Stimulated activated naive B cell treated with anti-CD40 and anti-IgM and Interleukin-4, amounts not matched to agents 10 μg/mL and 1 μg/mL and 100 μg/mL, for 72 hours (primary cell): ENCODE results near the gene ZNF689.

Experiments used
- ATAC-seq, 2 donors: fragments of 150-1000 bp; cut with Tn5 transposase; replicated peaks; 2 replicates each; pipeline ENCODE4 v1.10.0; 2021; ENCODE audit warnings: moderate library complexity in 1 of 2
- DNase-seq: peaks from one replicate; pipeline ENCODE4 v3.0.0; 2021
- H3K27ac Mint-ChIP-seq: one replicate; pipeline ENCODE4 v1.8.0; 2022; ENCODE audit warnings: mild to moderate bottlenecking, mixed read lengths
- H3K27me3 Mint-ChIP-seq, 2 donors: one replicate each; pipeline ENCODE4 v1.8.0; 2022; ENCODE audit warnings: mixed read lengths in 2 of 2
- H3K36me3 Mint-ChIP-seq, 2 donors: one replicate each; pipeline ENCODE4 v1.8.0; 2022; ENCODE audit warnings: mixed read lengths in 2 of 2, mild to moderate bottlenecking in 1 of 2
- H3K4me1 Mint-ChIP-seq, 2 donors: one replicate each; pipeline ENCODE4 v1.8.0; 2022; ENCODE audit warnings: mixed read lengths in 2 of 2, mild to moderate bottlenecking in 1 of 2
- H3K4me3 Mint-ChIP-seq, 2 donors: one replicate each; pipeline ENCODE4 v1.8.0; 2022; ENCODE audit warnings: mild to moderate bottlenecking in 2 of 2, mixed read lengths in 2 of 2, moderate library complexity in 1 of 2
- H3K9me3 Mint-ChIP-seq, 2 donors: one replicate each; pipeline ENCODE4 v1.8.0; 2022; ENCODE audit warnings: mixed read lengths in 2 of 2, mild to moderate bottlenecking in 1 of 2

ZNF689 gene

DNA sequence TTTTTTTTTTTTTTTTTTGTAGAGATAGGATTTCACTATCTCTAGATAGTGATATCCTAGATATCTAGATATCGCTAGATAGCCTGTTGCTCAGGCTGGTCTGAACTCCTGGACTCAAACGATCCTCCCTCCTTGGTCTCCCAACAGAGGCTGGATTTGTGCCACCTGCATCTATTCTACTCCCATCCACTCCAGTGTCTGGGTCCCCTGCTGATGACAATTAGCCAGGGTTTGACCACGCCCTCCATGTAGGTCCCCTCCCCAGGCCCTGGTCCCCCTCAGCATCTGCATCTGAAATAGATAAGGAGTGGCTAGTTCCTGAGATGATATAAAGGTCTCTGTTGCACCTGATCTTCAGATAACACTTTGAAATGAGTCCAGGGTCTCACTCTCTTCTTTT is 40.9 kb downstream of the ZNF689 start:
- Mint-ChIP-seq H3K27me3 (no peaks in the 10 kb centered on the region), H3K9me3 (no peaks in the 10 kb centered on the region), H3K36me3 (no peaks in the 10 kb centered on the region), H3K27ac (peak overlapping the region; percentile 44), H3K4me1 (peaks cover 21 to 33% of the 10 kb centered on the region in 2 donors), H3K4me3 (no peak overlapping the region)
- DNase-seq (no peak), ATAC-seq (no peak)

DNA sequence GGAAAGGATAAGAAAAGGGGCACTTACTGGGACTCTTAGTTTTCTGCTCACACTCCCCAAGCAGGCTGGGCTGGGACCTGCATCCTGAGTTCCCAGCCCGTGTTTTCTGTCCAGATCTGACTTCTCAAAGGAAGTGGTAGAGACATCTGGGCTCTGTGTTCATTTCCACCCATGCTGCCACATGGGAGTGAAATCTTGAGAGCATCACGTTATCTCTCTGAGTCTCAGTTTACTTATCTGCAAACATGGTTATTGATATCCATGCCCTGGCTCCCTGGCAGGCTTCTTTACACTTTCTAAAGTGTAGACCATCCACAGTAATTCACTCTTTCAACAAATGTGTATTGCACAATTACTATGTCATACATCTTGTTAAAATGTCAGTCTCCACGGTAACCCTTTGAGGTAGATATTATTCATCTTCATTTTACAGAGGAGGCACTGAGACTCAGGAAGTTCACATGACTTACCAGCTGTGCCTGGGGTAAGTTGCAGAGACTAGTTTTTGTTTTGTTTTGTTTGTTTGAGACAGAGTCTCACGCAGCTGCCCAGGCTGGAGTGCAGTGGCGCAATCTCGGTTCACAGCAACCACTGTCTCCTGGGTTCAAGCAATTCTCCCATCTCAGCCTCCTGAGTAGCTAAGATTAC is 42.1 kb downstream of the ZNF689 start:
- Mint-ChIP-seq H3K27ac (peak overlapping the region; percentile 87), H3K4me1 (peaks cover 20 to 33% of the 10 kb centered on the region in 2 donors), H3K27me3 (no peaks in the 10 kb centered on the region), H3K36me3 (no peaks in the 10 kb centered on the region), H3K9me3 (no peaks in the 10 kb centered on the region), H3K4me3 (peak overlapping the region in 1 of 2 donors; percentile 36)
- DNase-seq (no peak), ATAC-seq (peak; percentile 19 to 35)

DNA sequence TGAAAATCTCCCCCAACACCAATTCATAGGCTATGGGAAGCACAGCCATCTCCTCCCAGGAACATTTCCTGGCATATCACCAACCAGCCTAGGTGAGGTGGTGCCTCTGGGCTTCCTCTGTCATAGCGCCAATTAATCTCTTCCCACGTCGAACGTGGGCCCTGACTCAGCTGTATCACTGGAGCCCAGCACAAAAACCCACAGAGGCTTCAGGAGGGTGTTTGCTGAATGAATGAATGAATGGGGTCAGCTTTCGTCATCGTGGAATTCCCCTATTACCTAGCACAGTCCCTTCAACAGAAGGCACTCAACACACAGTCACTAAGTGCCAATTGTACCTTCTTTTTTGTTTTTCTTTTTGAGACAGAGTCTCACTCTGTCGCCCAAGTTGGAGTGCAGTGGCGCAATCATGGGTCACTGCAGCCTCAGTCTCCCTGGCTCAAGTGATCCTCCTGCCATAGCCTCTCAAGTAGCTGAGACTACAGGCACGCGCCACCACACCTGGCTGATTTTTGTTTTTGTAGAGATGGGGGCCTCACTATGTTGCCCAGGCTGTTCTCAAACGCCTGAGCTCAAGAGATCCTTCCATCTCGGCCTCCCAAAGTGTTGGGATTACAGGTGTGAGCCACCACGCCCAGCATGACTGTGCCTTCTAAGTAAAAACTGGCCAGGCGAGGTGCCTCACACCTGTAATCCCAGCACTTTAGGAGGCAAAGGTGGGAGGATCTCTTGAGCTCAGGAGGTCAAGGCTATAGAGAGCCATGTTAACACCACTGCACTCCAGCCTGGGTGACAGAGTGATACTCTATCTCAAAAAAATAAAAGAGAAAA is 42.8 kb downstream of the ZNF689 start:
- DNase-seq (no peak), ATAC-seq (no peak)
- no peak overlapping the region for H3K4me3 Mint-ChIP-seq
- no peaks in the 10 kb centered on the region for H3K9me3 Mint-ChIP-seq
- H3K4me1 Mint-ChIP-seq: peaks cover 19 to 32% of the 10 kb centered on the region in 2 donors
- no peaks in the 10 kb centered on the region for H3K36me3 Mint-ChIP-seq
- peak overlapping the region; percentile 87 for H3K27ac Mint-ChIP-seq
- H3K27me3 Mint-ChIP-seq: no peaks in the 10 kb centered on the region

DNA sequence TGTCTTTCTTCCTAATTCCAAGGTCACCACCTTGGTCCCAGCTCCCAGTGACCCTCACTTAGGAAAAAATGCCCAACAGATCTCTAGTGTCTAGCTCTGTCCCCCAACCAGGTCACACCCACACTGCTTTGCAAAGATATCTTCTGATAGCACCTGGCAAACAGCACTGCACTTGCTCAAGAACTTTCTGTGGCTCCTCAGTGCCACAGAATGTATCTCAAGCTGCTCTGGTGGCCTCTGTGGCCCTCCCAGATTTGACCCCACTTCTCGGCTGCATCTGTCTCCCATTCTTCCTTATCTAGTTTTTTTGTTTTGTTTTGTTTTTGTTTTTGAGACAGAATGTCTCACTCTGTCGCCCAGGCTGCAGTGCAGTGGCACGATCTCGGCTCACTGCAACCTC is 43.7 kb downstream of the ZNF689 start:
- no peaks in the 10 kb centered on the region for H3K9me3 Mint-ChIP-seq
- no peaks in the 10 kb centered on the region for H3K27me3 Mint-ChIP-seq
- DNase-seq: no peak
- ATAC-seq: no peak
- no peak overlapping the region for H3K4me3 Mint-ChIP-seq
- H3K4me1 Mint-ChIP-seq: peaks cover 16 to 33% of the 10 kb centered on the region in 2 donors
- H3K27ac Mint-ChIP-seq: no peak overlapping the region
- H3K36me3 Mint-ChIP-seq: no peaks in the 10 kb centered on the region

DNA sequence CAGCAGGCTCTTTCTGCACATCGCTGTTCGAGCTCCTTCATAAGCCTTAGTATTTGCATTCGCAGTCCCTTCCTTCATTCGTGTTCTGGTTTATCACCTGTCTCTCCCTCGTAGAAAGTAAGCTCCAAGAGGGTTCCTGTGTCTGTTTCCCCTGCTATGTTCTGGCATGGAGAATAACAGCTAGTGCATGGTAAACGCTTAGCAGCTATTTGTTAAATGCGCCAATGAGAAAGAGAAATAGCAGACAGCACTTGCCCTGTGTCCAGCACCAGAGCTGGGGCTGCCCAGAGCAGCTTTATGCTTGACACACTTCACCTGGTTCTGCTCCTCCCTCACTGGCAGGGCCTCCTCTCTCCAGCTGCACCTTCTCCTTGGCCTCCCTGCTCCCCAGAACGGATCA is 44.2 kb downstream of the ZNF689 start:
- DNase-seq: no peak
- Mint-ChIP-seq H3K27me3 (no peaks in the 10 kb centered on the region), H3K9me3 (no peaks in the 10 kb centered on the region), H3K27ac (no peak overlapping the region), H3K36me3 (no peaks in the 10 kb centered on the region), H3K4me3 (no peak overlapping the region), H3K4me1 (peaks cover 20 to 35% of the 10 kb centered on the region in 2 donors)
- no peak for ATAC-seq

DNA sequence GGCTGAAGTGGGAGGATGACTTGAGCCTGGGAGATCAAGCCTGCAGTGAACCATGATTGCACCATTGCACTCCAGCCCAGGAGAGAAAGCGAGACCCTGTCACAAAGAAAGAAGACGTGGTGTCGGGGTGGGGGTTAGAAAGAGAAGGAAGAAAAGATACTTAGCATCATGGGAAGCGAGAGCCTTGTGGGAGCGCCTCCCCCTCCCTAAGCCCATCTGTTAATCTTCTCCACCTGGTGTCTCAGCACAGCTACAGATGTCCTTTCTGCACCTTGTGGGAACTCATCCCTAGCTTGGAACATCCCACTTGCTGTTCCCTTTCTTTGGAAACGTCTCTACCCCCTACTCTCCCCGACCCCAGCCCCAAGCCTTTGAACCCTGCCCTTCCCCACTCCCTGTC is 44.7 kb downstream of the ZNF689 start:
- no peak overlapping the region for H3K4me3 Mint-ChIP-seq

DNA sequence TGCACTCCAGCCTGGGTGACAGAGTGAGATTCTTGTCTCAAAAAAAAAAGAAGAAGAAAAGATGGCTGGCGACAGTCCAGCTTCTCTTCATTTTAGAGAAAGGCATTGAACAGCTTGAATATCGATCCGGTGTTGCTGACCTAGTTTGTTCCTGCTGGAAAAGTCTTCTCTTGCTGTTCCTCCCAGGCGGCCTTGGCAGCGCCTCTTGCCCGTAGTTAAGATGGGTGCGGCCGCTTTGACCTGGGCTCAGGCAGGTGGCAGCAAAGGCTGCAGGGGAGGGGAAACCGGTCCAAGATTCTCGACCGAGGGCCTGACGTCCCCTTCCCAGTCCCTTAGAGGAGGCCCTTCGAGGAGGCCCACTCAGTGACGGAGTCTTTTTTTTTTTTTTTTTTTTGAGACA is 48.2 kb downstream of the ZNF689 start:
- H3K27me3 Mint-ChIP-seq: no peaks in the 10 kb centered on the region
- peaks cover 0 to 3% of the 10 kb centered on the region in 2 donors for H3K36me3 Mint-ChIP-seq
- H3K4me1 Mint-ChIP-seq: peaks cover 12 to 31% of the 10 kb centered on the region in 2 donors
- ATAC-seq (no peak), DNase-seq (no peak)
- H3K4me3 Mint-ChIP-seq: peak overlapping the region; percentile 92 to 95
- H3K9me3 Mint-ChIP-seq: peaks cover 0 to 2% of the 10 kb centered on the region in 2 donors
- H3K27ac Mint-ChIP-seq: peak overlapping the region; percentile 99

More for the DNA sequence above, 44.7 kb downstream of the ZNF689 start:
- Mint-ChIP-seq H3K36me3 (no peaks in the 10 kb centered on the region), H3K4me1 (peaks cover 20 to 33% of the 10 kb centered on the region in 2 donors), H3K27me3 (no peaks in the 10 kb centered on the region), H3K27ac (peak overlapping the region; percentile 74), H3K9me3 (no peaks in the 10 kb centered on the region)
- ATAC-seq (no peak), DNase-seq (no peak)

DNA sequence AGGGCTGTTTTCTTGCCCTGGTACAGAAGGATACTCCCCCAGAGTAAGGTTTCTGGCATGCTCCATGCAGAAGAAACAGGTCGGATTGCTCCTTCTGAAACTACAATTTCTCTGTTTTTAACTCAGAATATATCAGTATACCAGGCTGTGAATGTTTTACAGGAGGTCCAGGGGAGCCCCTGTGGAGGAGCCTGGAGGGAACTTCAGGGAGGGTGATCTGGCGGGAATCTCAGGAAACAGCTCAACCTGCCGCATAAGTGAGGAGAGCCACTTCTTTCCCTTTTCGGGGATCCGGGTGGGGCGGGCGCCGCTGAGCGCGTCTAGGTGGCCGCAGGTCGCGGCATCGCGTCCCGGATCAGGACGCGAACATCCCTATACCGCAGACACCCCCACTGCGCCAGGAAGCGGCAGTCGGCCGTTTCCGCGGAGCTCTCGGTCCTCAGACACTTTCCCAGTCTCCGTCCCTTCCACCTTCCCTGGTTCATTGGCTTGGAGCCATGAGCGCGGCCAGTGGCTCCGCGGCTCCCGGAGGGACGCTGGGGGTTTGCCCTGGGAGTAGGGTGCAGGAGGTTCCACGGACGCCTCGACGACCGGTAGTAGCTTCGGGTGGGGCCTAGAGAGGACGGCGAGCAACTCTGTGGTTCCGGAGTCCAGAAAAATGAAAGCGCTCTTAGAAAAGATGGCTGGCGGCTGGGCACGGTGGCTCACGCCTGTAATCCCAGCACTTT is 48.9 kb downstream of the ZNF689 start:
- peak; percentile 40 for DNase-seq
- Mint-ChIP-seq H3K36me3 (peaks cover 2 to 5% of the 10 kb centered on the region in 2 donors), H3K4me1 (peaks cover 14 to 38% of the 10 kb centered on the region in 2 donors), H3K27me3 (no peaks in the 10 kb centered on the region), H3K4me3 (peak overlapping the region; percentile 92 to 95), H3K27ac (peak overlapping the region; percentile 99), H3K9me3 (peaks cover 0 to 2% of the 10 kb centered on the region in 2 donors)
- peak in 1 of 2 donors; percentile 6 for ATAC-seq

DNA sequence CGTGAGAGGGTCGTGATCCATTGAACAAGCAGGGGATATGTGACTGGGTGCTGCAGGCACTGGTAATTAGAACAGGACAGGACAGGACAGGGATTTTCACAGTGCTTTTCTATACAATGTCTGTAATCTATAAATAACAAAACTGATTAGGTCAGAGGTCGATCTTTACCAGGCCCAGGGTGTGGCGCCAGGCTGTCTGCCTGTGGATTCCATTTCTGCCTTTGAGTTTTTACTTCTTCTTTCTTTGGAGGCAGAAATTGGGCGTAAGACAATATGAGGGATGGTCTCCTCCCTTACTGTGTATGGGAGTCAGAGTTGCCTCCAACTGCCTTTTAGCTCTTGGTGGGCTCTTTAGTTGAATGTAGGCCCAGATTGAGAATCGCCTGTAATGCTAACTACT is 50.5 kb downstream of the ZNF689 start:
- Mint-ChIP-seq H3K4me3 (peak overlapping the region in 1 of 2 donors; percentile 60), H3K36me3 (peaks cover 6 to 12% of the 10 kb centered on the region in 2 donors), H3K27me3 (no peaks in the 10 kb centered on the region), H3K4me1 (peaks cover 18 to 44% of the 10 kb centered on the region in 2 donors), H3K27ac (no peak overlapping the region), H3K9me3 (peaks cover 0 to 2% of the 10 kb centered on the region in 2 donors)
- DNase-seq (no peak), ATAC-seq (no peak)

DNA sequence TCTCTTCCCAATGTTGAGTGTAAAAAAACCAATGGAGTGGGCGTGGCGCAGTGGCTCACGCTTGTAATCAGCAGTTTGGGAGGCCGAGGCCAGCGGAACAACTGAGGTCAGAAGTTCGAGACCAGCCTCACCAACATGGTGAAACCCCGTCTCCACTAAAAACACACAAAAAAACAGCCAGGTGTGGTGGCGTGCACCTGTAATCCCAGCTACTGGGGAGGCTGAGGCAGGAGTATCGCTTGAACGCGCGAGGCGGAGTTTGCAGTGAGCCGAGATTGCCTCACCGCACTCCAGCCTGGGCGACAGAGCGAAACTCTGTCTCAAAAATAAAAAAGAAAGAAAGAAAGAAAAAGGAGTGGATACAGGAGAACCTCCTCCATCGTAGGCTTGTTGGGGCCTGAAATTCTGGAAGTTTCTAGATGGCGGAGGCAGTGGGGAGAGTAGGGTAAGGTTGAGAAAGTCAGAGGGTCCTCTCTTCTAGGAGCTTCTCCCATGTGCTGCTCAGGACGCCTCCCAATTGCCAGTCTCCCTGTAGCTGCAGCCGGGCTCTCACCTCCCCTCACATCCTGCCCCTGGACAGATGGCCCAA is 51.3 kb downstream of the ZNF689 start:
- peaks cover 13 to 19% of the 10 kb centered on the region in 2 donors for H3K36me3 Mint-ChIP-seq
- H3K4me3 Mint-ChIP-seq: peak overlapping the region; percentile 90 to 95
- DNase-seq (no peak), ATAC-seq (no peak)
- H3K4me1 Mint-ChIP-seq: peaks cover 22 to 50% of the 10 kb centered on the region in 2 donors
- peaks cover 0 to 2% of the 10 kb centered on the region in 2 donors for H3K9me3 Mint-ChIP-seq
- peak overlapping the region; percentile 96 for H3K27ac Mint-ChIP-seq
- no peaks in the 10 kb centered on the region for H3K27me3 Mint-ChIP-seq

DNA sequence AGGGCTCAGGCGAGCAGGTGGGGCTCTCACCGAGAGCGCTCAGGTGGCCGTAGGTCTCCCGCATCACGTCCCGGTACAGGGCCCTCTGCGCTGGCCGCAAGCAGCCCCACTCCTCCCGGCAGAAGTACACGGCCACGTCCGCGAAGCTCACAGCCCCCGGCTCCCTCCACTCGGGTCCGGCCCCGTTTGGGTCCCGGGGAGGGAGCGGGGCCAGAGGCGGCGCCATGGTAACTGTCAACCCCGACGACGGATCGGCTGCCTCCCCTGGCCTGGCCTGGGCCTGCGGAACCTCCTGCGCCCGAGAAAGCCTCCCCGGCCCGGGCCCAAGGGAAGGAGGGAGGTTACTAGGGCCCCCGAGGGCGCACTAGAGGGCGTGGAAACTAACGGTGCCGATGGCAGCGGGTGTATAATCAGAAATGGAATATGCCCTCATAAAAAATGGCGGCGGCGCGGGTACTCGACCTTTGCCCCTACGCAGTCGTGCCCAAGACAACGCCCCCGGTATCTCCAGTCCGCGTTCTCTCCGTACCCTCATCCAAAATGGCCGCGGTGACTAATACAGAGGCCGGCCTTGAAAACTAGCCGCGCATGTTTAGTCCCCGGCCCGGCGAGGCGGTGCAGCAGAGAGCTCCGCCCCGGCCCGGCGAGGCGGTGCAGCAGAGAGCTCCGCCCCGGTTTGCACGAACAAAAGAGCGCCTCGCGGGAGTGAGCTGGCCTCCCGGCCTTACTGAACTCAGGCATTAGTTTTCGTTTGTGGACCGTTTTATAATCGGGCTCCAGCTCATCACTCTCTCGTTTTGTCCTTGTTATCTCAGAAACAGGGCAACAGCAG is 52.0 kb downstream of the ZNF689 start, which contains the start of gene ZNF764:
Gene ZNF764, minus strand, starts transcription at position 418 of the 832 bp plus-strand sequence. Its CDS starts 192 bp downstream, at position 226.
- DNase-seq: peak; percentile 98
- peak; percentile 94 for ATAC-seq
- peaks cover 20 to 26% of the 10 kb centered on the region in 2 donors for H3K36me3 Mint-ChIP-seq
- H3K4me3 Mint-ChIP-seq: peak within 1 kb of the TSS; percentile 90 to 95
- peaks cover 25 to 57% of the 10 kb centered on the region in 2 donors for H3K4me1 Mint-ChIP-seq
- H3K27me3 Mint-ChIP-seq: no peaks in the 10 kb centered on the region
- H3K27ac Mint-ChIP-seq: peak within 1 kb of the TSS; percentile 96
- H3K9me3 Mint-ChIP-seq: peaks cover 0 to 2% of the 10 kb centered on the region in 2 donors

DNA sequence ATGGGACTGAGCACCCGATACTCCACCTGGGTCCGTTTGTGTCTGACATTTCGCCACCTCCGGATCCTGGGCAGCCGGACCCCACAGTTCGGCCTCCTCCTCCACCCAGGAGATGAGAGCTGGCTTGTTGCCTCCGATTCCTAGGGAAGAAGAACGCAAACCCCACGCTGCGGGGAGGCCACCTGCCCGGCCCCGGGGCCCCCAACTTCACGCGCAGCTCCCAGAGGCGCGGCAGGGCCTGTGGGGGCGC is 52.6 kb downstream of the ZNF689 start:
- DNase-seq (no peak), ATAC-seq (peak in 1 of 2 donors; percentile 0)
- no peaks in the 10 kb centered on the region for H3K27me3 Mint-ChIP-seq
- peaks cover 0 to 2% of the 10 kb centered on the region in 2 donors for H3K9me3 Mint-ChIP-seq
- H3K36me3 Mint-ChIP-seq: peaks cover 25 to 26% of the 10 kb centered on the region in 2 donors
- H3K27ac Mint-ChIP-seq: peak overlapping the region; percentile 96
- peaks cover 28 to 63% of the 10 kb centered on the region in 2 donors for H3K4me1 Mint-ChIP-seq
- peak overlapping the region; percentile 90 to 95 for H3K4me3 Mint-ChIP-seq

DNA sequence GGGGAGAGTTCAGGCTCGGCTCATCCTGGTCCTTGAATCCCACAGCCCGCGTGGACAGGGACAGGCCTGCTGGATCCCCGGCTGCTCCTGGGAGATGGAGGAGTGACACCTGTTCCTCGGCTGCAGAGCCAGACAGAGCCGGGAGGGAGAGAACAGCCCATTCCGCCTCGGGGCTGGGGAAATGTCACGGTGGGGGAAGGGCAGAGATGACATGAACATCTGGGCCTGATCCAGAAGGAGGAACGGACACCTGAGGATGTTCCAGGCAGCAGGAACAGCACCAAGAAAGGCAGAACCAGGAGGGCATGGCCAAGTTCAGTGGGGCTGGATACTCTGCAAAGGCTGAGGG is 54.1 kb downstream of the ZNF689 start:
- H3K4me3 Mint-ChIP-seq: peak overlapping the region; percentile 59 to 71
- peaks cover 32 to 67% of the 10 kb centered on the region in 2 donors for H3K4me1 Mint-ChIP-seq
- H3K27me3 Mint-ChIP-seq: no peaks in the 10 kb centered on the region
- H3K27ac Mint-ChIP-seq: peak overlapping the region; percentile 81
- no peak for DNase-seq
- peaks cover 30 to 33% of the 10 kb centered on the region in 2 donors for H3K36me3 Mint-ChIP-seq
- H3K9me3 Mint-ChIP-seq: peaks cover 0 to 2% of the 10 kb centered on the region in 2 donors
- ATAC-seq: no peak
